Ectodermal cell (in vitro differentiated cells): Measurements from ENCODE around the gene FUOM.
"Not testable (repeated sequence)": the region's sequence is repeated elsewhere in the genome, so short reads cannot be mapped to it uniquely, and the experiment has no call there.

ENCODE experiments used
- H3K27ac ChIP-seq: 2 replicates; pipeline ENCODE4 v1.7.0; 2013; ENCODE audit warnings: mild to moderate bottlenecking, low read depth, low read length; ENCODE audit not compliant: insufficient read depth, poor library complexity, severe bottlenecking
- H3K27me3 ChIP-seq: 2 replicates; pipeline ENCODE4 v1.7.0; 2013; ENCODE audit warnings: mild to moderate bottlenecking, low read length; ENCODE audit not compliant: insufficient read depth, control insufficient read depth, poor library complexity, severe bottlenecking
- H3K36me3 ChIP-seq: one replicate; pipeline ENCODE4 v1.7.0; 2013; ENCODE audit warnings: low read length; ENCODE audit not compliant: control insufficient read depth, insufficient read depth
- H3K4me1 ChIP-seq: one replicate; pipeline ENCODE4 v1.7.0; 2013; ENCODE audit warnings: low read length; ENCODE audit not compliant: control insufficient read depth, insufficient read depth
- H3K4me3 ChIP-seq: 2 replicates; pipeline ENCODE4 v1.7.0; 2013; ENCODE audit warnings: low read depth, low read length, control low read depth; ENCODE audit not compliant: insufficient read depth
- H3K9me3 ChIP-seq: 2 replicates; pipeline ENCODE4 v1.7.0; 2013; ENCODE audit warnings: mild to moderate bottlenecking, low read length, moderate library complexity; ENCODE audit not compliant: control insufficient read depth
- WGBS, 2 experiments: methylation state at CpG; one replicate each; pipeline ENCODE4 v1.1.7; 2013; ENCODE audit warnings: missing lambda C conversion rate in 2 of 2; 5-methylcytosine and 5-hydroxymethylcytosine counted together

Gene FUOM

DNA sequence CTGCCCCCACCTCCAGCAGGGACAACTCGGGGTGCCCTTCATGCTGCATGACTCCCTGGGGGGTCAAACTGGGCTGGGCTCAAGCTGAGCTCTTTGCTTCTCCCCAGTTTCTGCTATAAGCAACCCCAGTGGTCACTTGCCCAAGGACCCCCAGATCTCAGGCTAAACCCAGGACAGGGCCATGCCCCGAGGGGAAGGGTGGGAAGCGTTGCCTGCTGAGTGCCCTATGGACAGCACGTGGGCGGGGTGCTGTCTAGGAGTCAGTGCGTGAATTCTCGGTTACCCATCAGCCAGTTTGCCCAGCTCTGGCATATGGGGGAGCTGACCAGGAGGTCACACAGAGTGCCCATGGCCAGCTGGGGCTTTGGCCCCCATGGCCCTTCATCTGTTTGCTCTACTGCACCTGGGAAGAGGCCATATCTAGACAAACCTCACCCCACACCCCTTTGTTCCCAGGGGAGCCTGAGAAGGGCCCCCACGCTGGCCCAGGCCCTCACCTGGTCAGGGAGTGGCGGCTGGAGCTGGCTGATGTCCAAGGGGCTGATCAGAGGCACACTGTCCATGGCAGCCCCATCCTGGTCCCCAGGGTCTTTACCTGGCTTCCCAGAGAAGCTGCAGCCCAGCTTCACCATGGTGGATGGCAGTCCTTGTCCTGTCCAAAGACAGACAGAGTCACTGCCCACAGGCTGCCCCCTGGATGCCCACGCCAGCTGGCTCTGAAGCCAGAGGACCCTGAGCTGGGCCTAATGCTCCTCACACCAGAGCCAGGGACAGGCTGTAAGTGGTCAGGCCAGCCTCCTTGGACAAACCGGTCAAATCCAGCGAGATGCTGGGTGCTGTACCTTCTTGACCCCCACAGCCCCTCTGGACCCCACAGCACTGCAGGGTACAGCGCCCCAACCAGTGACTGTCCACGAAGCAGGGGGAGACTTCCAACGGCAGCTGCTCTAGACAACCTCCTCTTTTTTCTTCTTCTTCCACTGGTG is 29.2 kb downstream of the FUOM start:
- H3K9me3 ChIP-seq = no peaks in the 10 kb centered on the region
- WGBS, 2 experiments = 91% methylated on average over 15 of the region's 15 CpGs
- no peak overlapping the region for H3K4me3 ChIP-seq
- peaks cover 18% of the 10 kb centered on the region for H3K4me1 ChIP-seq
- H3K27me3 ChIP-seq = peaks cover 86% of the 10 kb centered on the region
- no peaks in the 10 kb centered on the region for H3K36me3 ChIP-seq
- no peak overlapping the region for H3K27ac ChIP-seq

DNA sequence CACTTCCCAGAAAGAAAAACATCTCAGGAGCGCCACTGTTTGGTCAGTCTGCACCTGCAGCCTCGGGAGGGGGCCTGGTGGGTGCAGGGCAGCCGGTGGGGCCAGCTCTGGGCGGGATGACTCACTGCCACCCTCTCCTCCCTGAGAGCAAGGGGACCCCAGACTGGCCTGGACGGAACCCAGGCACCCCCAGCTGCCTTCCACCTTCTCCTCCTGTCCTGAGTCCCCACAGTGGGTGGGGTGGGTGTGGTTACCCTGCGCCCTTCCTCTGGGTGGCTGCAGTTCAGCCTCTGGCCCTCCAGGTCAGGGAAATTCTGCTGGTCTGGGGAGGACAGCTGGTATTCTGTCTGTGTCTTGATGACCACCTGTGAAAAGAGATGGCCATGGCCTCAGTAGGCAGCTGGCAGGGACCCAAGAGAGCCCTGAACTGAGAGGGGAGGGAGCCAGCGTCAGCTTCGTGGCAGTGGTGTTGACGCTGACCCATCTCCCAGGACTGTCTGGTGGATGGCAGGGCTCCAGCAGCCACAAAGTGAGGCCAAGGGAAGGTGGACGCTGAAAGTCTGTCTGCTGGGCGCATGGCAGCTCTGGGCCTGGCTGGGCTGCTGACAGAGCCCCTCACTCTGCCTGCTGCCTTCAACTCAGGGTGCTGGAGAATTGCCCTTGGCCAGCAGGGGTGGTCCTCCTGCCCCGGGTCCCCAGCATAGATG is 30.0 kb downstream of the FUOM start:
- no peaks in the 10 kb centered on the region for H3K9me3 ChIP-seq
- 75 to 77% methylated on average over 12 of the region's 12 CpGs for WGBS, 2 experiments
- no peaks in the 10 kb centered on the region for H3K36me3 ChIP-seq
- H3K27ac ChIP-seq = no peak overlapping the region
- no peak overlapping the region for H3K4me3 ChIP-seq
- H3K4me1 ChIP-seq = peaks cover 18% of the 10 kb centered on the region
- peaks cover 78% of the 10 kb centered on the region for H3K27me3 ChIP-seq

DNA sequence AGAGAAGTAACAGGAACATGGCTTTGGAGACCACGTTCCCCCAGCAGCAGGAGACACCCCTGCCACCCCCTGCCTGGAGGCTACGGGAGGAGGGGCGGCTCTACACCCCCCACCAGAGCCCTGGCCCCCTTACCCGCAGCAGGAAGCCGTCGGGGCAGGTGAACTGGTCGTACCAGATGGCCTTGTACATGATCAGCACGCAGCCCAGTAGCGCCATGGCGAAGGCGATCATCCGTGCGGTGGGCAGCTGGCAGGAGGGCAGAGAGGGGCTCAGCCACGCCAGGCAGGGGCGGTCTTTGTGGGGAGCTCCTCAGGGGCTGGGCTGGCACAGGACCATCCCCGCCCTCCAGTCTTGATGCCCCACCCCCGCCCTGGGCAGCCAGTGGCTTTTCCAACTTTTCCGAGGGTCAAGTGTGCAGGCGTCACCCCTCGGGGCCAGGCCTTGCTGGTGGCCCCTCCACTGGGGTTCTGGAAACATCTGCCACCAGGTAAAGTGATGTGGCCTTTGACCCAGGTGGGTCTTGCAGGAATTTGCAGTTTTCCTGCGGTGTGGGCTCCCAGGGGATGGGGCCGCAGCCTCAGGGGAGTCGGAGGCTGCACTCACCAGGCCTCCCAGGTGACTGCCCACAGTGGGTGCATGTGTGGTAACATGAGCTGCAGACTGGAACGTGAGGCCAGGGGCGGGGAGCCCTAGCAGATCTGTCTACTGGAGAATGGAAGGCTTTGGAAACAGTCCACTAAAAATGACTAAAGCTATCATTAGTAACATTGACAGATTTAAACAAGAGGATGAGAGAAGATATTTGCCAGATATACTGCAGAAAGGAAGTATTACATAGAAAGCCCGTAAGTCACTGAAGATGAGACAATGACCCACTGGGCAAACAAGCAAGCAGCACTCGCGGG is 30.8 kb downstream of the FUOM start:
- WGBS, 2 experiments = 73 to 78% methylated on average over 28 of the region's 28 CpGs
- Histone ChIP-seq H3K27me3 (peaks cover 70% of the 10 kb centered on the region), H3K4me1 (peaks cover 18% of the 10 kb centered on the region), H3K4me3 (no peak overlapping the region), H3K36me3 (no peaks in the 10 kb centered on the region), H3K9me3 (no peaks in the 10 kb centered on the region), H3K27ac (no peak overlapping the region)

DNA sequence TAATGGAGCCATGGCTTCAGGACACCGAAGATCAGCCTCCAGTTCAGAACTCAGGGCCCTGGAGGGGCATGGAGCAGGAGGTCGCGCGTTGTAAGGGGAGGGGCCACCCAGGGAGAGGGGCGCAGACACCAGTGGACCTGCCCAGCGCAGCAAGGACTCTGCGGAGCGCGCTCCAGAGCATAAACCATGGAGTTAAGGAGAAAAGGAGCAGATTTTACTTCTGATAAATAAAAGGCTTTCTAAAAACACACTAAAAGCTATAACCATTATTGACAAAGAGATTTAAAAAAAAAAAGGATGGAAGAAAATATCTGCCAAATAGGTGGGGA is 31.6 kb downstream of the FUOM start:
- WGBS, 2 experiments = 45 to 46% methylated on average over 9 of the region's 9 CpGs
- peaks cover 62% of the 10 kb centered on the region for H3K27me3 ChIP-seq
- H3K27ac ChIP-seq = no peak overlapping the region
- peaks cover 18% of the 10 kb centered on the region for H3K4me1 ChIP-seq
- H3K9me3 ChIP-seq = no peaks in the 10 kb centered on the region
- peak overlapping the region; percentile 40 for H3K4me3 ChIP-seq
- H3K36me3 ChIP-seq = no peaks in the 10 kb centered on the region

DNA sequence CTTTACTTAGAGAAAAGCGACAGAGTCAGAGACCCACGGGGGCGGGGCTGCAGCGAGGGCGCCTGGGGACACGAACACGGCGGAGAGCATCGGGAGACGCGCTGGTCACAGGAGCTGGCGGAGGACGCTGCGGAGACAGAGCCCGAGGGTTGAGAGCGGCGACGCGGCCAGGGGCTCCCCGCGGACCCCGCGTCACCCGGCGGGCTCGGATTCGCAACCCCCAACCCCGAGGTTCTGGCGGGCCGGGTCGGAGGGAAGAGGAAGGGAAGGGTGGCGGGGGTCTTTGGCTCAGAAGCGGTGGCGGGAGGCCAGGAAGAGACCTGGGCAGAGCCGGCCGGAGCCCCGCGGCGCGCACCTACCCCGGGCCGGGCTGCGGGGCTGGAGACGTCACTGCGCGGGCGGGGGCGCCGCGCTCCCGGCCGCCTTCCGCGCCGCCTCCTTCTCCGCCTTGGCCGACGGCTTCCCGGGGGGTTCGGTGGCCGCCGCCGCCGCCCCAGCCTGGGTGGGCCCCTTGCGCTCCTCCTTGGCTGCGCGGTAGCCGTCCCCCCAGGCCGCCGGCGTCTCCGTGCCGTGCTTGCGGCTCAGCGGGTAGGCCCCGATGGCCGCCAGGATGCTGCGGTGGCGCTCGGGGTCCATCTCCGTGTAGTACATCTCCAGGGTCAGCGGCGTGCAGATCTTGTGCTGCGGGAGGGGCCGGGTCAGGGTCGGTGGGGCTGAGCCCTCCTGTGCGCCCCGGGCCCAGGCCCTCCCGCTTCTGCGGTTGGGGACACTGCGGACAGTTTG is 32.2 kb downstream of the FUOM start:
- WGBS, 2 experiments = 2 to 3% methylated on average over 91 of the region's 91 CpGs
- no peaks in the 10 kb centered on the region for H3K36me3 ChIP-seq
- no peaks in the 10 kb centered on the region for H3K9me3 ChIP-seq
- H3K4me1 ChIP-seq = peaks cover 18% of the 10 kb centered on the region
- peak overlapping the region; percentile 40 for H3K4me3 ChIP-seq
- peaks cover 56% of the 10 kb centered on the region for H3K27me3 ChIP-seq
- H3K27ac ChIP-seq = no peak overlapping the region

DNA sequence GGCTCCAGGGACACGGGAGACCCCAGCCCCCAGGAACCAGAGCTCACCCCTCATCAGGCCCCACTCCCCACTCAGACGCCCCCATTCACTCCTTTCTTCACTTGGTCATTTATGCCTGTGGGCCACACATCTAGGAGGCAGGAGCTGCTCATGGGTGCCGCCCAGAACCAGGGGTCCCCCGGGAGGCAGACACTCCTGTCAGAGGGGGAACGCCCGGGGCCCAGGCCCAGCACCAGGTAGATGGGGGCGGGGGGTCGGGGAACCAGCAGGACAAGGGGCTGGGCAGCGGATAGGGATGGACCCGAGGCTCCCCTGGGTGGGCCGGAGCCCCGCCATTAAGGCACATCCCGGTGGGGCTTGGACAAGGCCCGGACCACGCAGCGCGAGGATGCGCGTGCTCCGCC is 33.0 kb downstream of the FUOM start:
- Histone ChIP-seq H3K36me3 (no peaks in the 10 kb centered on the region), H3K27ac (no peak overlapping the region), H3K4me3 (no peak overlapping the region), H3K4me1 (peaks cover 18% of the 10 kb centered on the region), H3K9me3 (no peaks in the 10 kb centered on the region), H3K27me3 (peaks cover 56% of the 10 kb centered on the region)
- WGBS, 2 experiments = 54% methylated on average over 20 of the region's 20 CpGs

DNA sequence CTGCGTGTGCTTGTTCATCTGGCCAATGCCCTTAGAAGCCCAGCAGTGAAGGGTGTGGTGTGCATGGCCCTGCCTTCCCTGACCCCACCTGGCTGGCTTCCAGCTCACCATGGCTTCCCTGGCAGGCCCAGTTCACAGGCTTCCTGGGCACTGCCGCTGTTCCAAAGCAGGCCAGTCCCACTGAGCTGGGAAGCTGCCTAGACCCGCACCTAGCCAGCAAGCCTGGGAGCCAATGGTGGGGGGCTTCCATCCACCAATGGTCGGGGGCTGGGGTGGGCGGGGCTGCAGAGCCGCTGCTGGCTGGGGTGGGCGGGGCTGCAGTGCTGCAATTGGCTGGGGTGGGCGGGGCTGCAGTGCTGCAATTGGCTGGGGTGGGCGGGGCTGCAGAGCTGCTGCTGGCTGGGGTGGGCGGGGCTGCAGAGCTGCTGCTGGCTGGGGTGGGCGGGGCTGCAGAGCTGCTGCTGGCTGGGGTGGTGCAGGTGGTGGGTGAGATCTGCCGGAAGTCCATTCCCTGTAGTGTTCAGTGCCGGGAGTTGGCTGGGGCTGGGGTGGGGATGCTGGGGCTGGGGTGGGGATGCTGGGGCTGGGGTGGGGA is 33.5 kb downstream of the FUOM start:
- no peak overlapping the region for H3K4me3 ChIP-seq
- WGBS, 2 experiments = 7 to 8% methylated on average over 12 to 13 of the region's 13 CpGs
- H3K27me3 ChIP-seq = peaks cover 54% of the 10 kb centered on the region
- peaks cover 17% of the 10 kb centered on the region for H3K4me1 ChIP-seq
- H3K27ac ChIP-seq = no peak overlapping the region
- no peaks in the 10 kb centered on the region for H3K36me3 ChIP-seq
- H3K9me3 ChIP-seq = no peaks in the 10 kb centered on the region

DNA sequence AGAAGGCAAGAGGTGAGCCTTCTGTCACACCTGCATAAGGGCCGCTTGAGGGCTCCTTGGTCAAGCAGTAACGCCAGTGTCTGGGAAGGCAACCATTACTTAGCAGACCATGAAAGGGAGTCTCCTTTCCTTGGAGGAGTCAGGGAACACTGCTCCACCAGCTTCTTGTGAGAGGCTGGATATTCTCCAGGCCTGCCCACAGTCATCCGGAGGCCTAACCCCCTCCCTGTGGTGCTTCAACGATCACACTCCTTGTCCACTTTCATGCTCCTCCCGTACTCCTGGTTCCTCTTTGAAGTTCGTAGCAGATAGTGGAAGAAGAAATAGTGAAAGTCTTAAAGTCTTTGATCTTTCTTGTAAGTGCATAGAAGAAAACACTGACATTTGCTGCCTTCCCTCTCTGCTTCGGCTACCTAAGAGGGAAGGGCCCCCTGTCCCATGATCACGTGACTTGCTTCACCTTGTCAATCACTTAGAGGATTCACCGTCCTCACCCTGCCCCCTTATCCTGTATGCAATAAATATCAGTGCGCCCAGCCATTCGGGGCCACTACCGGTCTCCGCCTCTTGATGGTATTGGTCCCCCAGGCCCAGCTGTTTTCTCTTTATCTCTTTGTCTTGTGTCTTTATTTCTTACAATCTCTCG is 35.6 kb downstream of the FUOM start:
- WGBS, 2 experiments = 89 to 90% methylated on average over 10 to 12 of the region's 14 CpGs
- Histone ChIP-seq H3K27me3 (peaks cover 41% of the 10 kb centered on the region), H3K4me1 (peaks cover 11% of the 10 kb centered on the region)
- not testable (repeated sequence) for H3K4me3 ChIP-seq, H3K27ac ChIP-seq, H3K9me3 ChIP-seq, H3K36me3 ChIP-seq
